ENCODE results near the gene DYNC1LI1.

DYNC1LI1 gene

GRCh38 chr3:32487781-32488473 is 82.7 kb downstream of the DYNC1LI1 start:
- DNase-seq: no peak

GRCh38 chr3:32484436-32484835 is 86.2 kb downstream of the DYNC1LI1 start:
- no peak for DNase-seq

GRCh38 chr3:32483772-32484171 is 86.9 kb downstream of the DYNC1LI1 start:
- DNase-seq: no peak

- no peak for DNase-seq
Observed at GRCh38 chr3:32482693-32483092, 88.0 kb downstream of the DYNC1LI1 start.

- no peak for DNase-seq
Observed at GRCh38 chr3:32481791-32482631, 88.6 kb downstream of the DYNC1LI1 start.

GRCh38 chr3:32480604-32481003 is 90.1 kb downstream of the DYNC1LI1 start:
- DNase-seq: no peak
